Small intestine (tissue), 7 donors: Measurements from ENCODE around the gene MT3. TPM values are rescaled to one million over a fixed set of nuclear protein-coding genes. Genes with fewer than 3 reads are reported as not detected.

ENCODE experiments used
- DNase-seq, 2 donors: peaks; one replicate each; pipeline versions ENCODE4 v3.0.0 to v3.0.0-alpha.2; 2013
- FAIRE-seq: peaks from 2 replicates; lab custom pipeline; 2012; peaks lifted over from hg19 to GRCh38; lab: Jason Lieb, UNC
- H3K27ac ChIP-seq, 3 donors: one replicate each; pipeline ENCODE4 v1.5.1; 2013; ENCODE audit warnings: low read length in 2 of 3, mild to moderate bottlenecking in 2 of 3, control low read depth in 1 of 3, inconsistent platforms in 1 of 3, low read depth in 1 of 3, moderate library complexity in 1 of 3
- H3K27me3 ChIP-seq, 3 donors: one replicate each; pipeline ENCODE4 v1.6.1; 2013; ENCODE audit warnings: low read length in 3 of 3, inconsistent platforms in 1 of 3; ENCODE audit not compliant: control insufficient read depth in 3 of 3, insufficient read depth in 3 of 3
- H3K36me3 ChIP-seq, 3 donors: one replicate each; pipeline ENCODE4 v1.6.1; 2013; ENCODE audit warnings: low read length in 3 of 3, inconsistent platforms in 1 of 3, low read depth in 1 of 3, mild to moderate bottlenecking in 1 of 3, moderate library complexity in 1 of 3; ENCODE audit not compliant: control insufficient read depth in 3 of 3, insufficient read depth in 2 of 3
- H3K4me1 ChIP-seq, 3 donors: one replicate each; pipeline ENCODE4 v1.6.1; 2013; ENCODE audit warnings: low read length in 2 of 3, inconsistent platforms in 1 of 3, low read depth in 1 of 3, mild to moderate bottlenecking in 1 of 3, moderate library complexity in 1 of 3; ENCODE audit not compliant: control insufficient read depth in 3 of 3, insufficient read depth in 2 of 3
- H3K4me3 ChIP-seq, 3 donors: one replicate each; pipeline ENCODE4 v1.5.1; 2013; ENCODE audit warnings: low read length in 3 of 3, control low read depth in 1 of 3, inconsistent platforms in 1 of 3, low read depth in 1 of 3, mild to moderate bottlenecking in 1 of 3, moderate library complexity in 1 of 3
- H3K9me3 ChIP-seq, 2 donors: one replicate each; pipeline ENCODE4 v1.6.1; 2013; ENCODE audit warnings: low read depth in 1 of 2, low read length in 1 of 2; ENCODE audit not compliant: control insufficient read depth in 2 of 2, insufficient read depth in 1 of 2
- WGBS, 3 donors: extraction: QIAGEN DNeasy Blood & Tissue Kit; methylation state at CpG; one replicate each; pipeline ENCODE4 v1.1.7; 2013; 5-methylcytosine and 5-hydroxymethylcytosine counted together
- polyA plus RNA-seq, 4 donors: library from polyadenylated mRNA; stranded (reverse) in 3 of 4; unstranded in 1 of 4; fragments of 200-250 nt in 3 of 4; fragments of 120-200 nt in 1 of 4; gene quantifications; one replicate each; pipeline versions ENCODE4 v1.2.1 to v1.2.3, GENCODE V29; 2013
- donor health status: healthy with polysubstance abuse.
- donor health status: control.
- donor health status: control.
- donor health status: Bipolar disorder and iron deficiency.
- donor health status: healthy.

The MT3 gene
- polyA plus RNA-seq, 4 donors, result 0.72 to 5.4 TPM; not detected in 2

GRCh38 chr16:56551796-56552738 lies 37.3 kb upstream of the MT3 start:
- Histone ChIP-seq H3K27ac (no peak overlapping the region), H3K4me3 (no peak overlapping the region), H3K4me1 (no peaks in the 10 kb centered on the region), H3K9me3 (no peaks in the 10 kb centered on the region), H3K36me3 (no peaks in the 10 kb centered on the region), H3K27me3 (peaks cover 0 to 3% (median 0%) of the 10 kb centered on the region in 3 donors)
- DNase-seq (peak; percentile 28 to 64), FAIRE-seq (no peak)
- WGBS, 3 donors, result 20 to 36% (median 30%) methylated on average over 11 of the region's 11 CpGs

- Histone ChIP-seq H3K4me1 (no peaks in the 10 kb centered on the region), H3K36me3 (no peaks in the 10 kb centered on the region), H3K27me3 (peaks cover 0 to 7% (median 0%) of the 10 kb centered on the region in 3 donors), H3K9me3 (no peaks in the 10 kb centered on the region), H3K4me3 (no peak overlapping the region), H3K27ac (no peak overlapping the region)
- no peak for DNase-seq
- no peak for FAIRE-seq
- WGBS, 3 donors, result 89 to 93% (median 93%) methylated on average over 10 of the region's 10 CpGs
Measured at GRCh38 chr16:56554441-56554840, 34.9 kb upstream of the MT3 start.

GRCh38 chr16:56558024-56558747 lies 31.1 kb upstream of the MT3 start:
- Histone ChIP-seq H3K36me3 (no peaks in the 10 kb centered on the region), H3K4me1 (no peaks in the 10 kb centered on the region), H3K9me3 (no peaks in the 10 kb centered on the region), H3K27ac (no peak overlapping the region), H3K27me3 (peaks cover 0 to 7% (median 0%) of the 10 kb centered on the region in 3 donors), H3K4me3 (no peak overlapping the region)
- DNase-seq (no peak), FAIRE-seq (no peak)
- WGBS, 3 donors, result 30 to 54% (median 34%) methylated on average over 8 of the region's 8 CpGs

- H3K27me3 ChIP-seq, result peaks cover 0 to 7% (median 0%) of the 10 kb centered on the region in 3 donors
- H3K4me3 ChIP-seq, result no peak overlapping the region
- 82 to 89% (median 87%) methylated on average over 4 of the region's 4 CpGs for WGBS, 3 donors
- H3K4me1 ChIP-seq, result no peaks in the 10 kb centered on the region
- H3K9me3 ChIP-seq, result no peaks in the 10 kb centered on the region
- H3K27ac ChIP-seq, result no peak overlapping the region
- no peak for DNase-seq
- FAIRE-seq, result no peak
- no peaks in the 10 kb centered on the region for H3K36me3 ChIP-seq
Measured at GRCh38 chr16:56559109-56559508, 30.2 kb upstream of the MT3 start.

GRCh38 chr16:56560447-56560846 lies 28.9 kb upstream of the MT3 start:
- Histone ChIP-seq H3K4me3 (no peak overlapping the region), H3K27me3 (peaks cover 0 to 7% (median 0%) of the 10 kb centered on the region in 3 donors), H3K9me3 (no peaks in the 10 kb centered on the region), H3K36me3 (no peaks in the 10 kb centered on the region), H3K4me1 (no peaks in the 10 kb centered on the region), H3K27ac (no peak overlapping the region)
- no peak for FAIRE-seq
- WGBS, 3 donors, result 47 to 62% (median 57%) methylated on average over 1 of the region's 1 CpG
- no peak for DNase-seq

- Histone ChIP-seq H3K4me1 (no peaks in the 10 kb centered on the region), H3K27ac (no peak overlapping the region), H3K4me3 (no peak overlapping the region), H3K36me3 (no peaks in the 10 kb centered on the region), H3K27me3 (peaks cover 0 to 5% (median 0%) of the 10 kb centered on the region in 3 donors), H3K9me3 (no peaks in the 10 kb centered on the region)
- WGBS, 3 donors, result 78 to 91% (median 88%) methylated on average over 1 of the region's 1 CpG
- FAIRE-seq (no peak), DNase-seq (no peak)
Measured at GRCh38 chr16:56561126-56561525, 28.2 kb upstream of the MT3 start.

DNA sequence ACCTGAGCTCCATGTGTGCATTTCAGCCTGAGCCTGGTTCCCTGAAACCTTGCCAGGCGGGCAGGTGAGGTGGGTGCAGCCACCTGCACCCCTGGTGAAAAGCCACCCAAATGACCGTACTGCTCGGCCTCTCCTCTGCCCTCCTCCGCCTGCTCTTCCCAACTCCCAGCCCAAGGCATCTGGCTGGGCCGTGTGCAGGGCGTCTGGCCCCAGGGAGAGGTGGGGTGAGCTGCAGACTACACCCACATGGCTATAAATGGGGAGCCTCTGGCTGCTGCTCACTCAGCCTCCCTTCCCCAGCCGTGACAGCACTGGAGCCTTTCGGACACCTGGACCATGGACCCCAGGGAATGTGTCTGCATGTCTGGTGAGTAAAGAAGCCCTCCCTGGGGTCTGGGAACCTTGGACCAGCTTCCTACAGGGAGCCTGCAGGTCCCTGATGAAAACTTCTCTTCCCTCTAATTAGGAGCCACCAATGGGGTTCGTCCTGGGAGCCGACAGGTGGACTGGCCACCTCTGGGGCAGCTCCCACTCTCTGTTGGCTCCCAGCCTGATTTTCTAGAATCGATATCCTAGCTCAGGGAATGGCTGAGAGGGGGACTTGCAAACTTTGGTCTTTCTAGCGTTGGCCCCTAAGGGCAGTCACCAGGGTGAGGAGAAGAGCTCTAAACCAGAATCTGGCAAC lies 24.4 kb upstream of the MT3 start, which contains the start of gene MT4:
Gene MT4, plus strand, starts transcription at position 281 of the 685 bp plus-strand sequence. Its CDS starts 56 bp downstream, at position 337.
- no peaks in the 10 kb centered on the region for H3K4me1 ChIP-seq
- peaks cover 0 to 5% (median 0%) of the 10 kb centered on the region in 3 donors for H3K27me3 ChIP-seq
- no peaks in the 10 kb centered on the region for H3K9me3 ChIP-seq
- DNase-seq (no peak), FAIRE-seq (no peak)
- no peak within 1 kb of the TSS for H3K27ac ChIP-seq
- no peak within 1 kb of the TSS for H3K4me3 ChIP-seq
- 52 to 79% (median 64%) methylated on average over 12 of the region's 12 CpGs for WGBS, 3 donors
- no peaks in the 10 kb centered on the region for H3K36me3 ChIP-seq

DNA sequence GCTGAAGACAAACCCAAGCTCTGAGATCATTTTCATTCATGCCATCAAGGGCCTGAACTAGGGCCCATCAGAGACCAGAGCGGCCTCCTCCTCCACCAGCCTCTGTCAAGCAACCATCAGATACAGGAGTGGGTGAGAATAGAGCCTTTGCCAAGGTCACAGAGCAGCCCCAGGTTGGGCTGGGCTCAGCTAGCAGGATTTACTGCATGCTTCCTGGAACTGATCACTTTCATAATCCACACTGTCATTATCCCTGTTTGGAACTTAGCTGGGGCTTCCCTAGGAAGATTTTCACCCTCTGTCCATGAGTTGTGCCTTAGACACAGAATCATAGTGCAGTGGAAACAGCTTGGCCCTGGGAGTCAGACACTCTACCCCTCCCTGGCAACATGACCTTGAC lies 19.4 kb upstream of the MT3 start:
- 88 to 97% (median 88%) methylated on average over 1 of the region's 1 CpG for WGBS, 3 donors
- Histone ChIP-seq H3K36me3 (no peaks in the 10 kb centered on the region), H3K4me3 (no peak overlapping the region), H3K27me3 (peaks cover 0 to 5% (median 0%) of the 10 kb centered on the region in 3 donors), H3K9me3 (no peaks in the 10 kb centered on the region), H3K4me1 (no peaks in the 10 kb centered on the region), H3K27ac (no peak overlapping the region)
- DNase-seq (no peak), FAIRE-seq (no peak)
